Effector memory CD4-positive, alpha-beta T cell (primary cell): Measurements from ENCODE around the gene CXorf65.

Source experiments
- DNase-seq, 3 donors: peaks; one replicate each; pipeline ENCODE4 v3.0.0-alpha.2; 2020
- H3K27ac ChIP-seq: 2 replicates; pipeline ENCODE4 v1.7.0; 2013; ENCODE audit warnings: mild to moderate bottlenecking, low read length, moderate library complexity; ENCODE audit not compliant: insufficient read depth, poor library complexity, severe bottlenecking
- H3K27me3 ChIP-seq: replicated peaks from 2 replicates; pipeline ENCODE4 v1.7.0; 2013; ENCODE audit warnings: mild to moderate bottlenecking, low read length; ENCODE audit not compliant: insufficient read depth, control insufficient read depth, poor library complexity, severe bottlenecking
- H3K36me3 ChIP-seq: 2 replicates; pipeline ENCODE4 v1.7.0; 2013; ENCODE audit warnings: mild to moderate bottlenecking, low read length, moderate library complexity; ENCODE audit not compliant: control insufficient read depth, insufficient read depth
- H3K4me1 ChIP-seq: 2 replicates; pipeline ENCODE4 v1.7.0; 2013; ENCODE audit warnings: low read length, mild to moderate bottlenecking; ENCODE audit not compliant: control insufficient read depth, insufficient read depth, poor library complexity, severe bottlenecking
- H3K4me3 ChIP-seq: 2 replicates; pipeline ENCODE4 v1.7.0; 2013; ENCODE audit warnings: low read length, low read depth, mild to moderate bottlenecking; ENCODE audit not compliant: insufficient read depth, poor library complexity, severe bottlenecking
- H3K9me3 ChIP-seq: 2 replicates; pipeline ENCODE4 v1.7.0; 2013; ENCODE audit warnings: mild to moderate bottlenecking, low read length, moderate library complexity; ENCODE audit not compliant: control insufficient read depth

CXorf65 gene

GRCh38 chrX:71107762-71108360 lies 1.3 kb upstream of the CXorf65 start:
- peak in 2 of 3 donors; percentile 18 to 34 for DNase-seq
- peak overlapping the region; percentile 61 for H3K4me3 ChIP-seq
- no peaks in the 10 kb centered on the region for H3K9me3 ChIP-seq
- peaks cover 67% of the 10 kb centered on the region for H3K4me1 ChIP-seq
- H3K36me3 ChIP-seq: peaks cover 13% of the 10 kb centered on the region
- peak overlapping the region; percentile 96 for H3K27ac ChIP-seq
- H3K27me3 ChIP-seq: no peaks in the 10 kb centered on the region

GRCh38 chrX:71107245-71107644 lies 705 bp upstream of the CXorf65 start:
- Histone ChIP-seq H3K27me3 (no peaks in the 10 kb centered on the region), H3K4me1 (peaks cover 65% of the 10 kb centered on the region), H3K27ac (peak overlapping the region; percentile 96), H3K4me3 (no peak overlapping the region), H3K9me3 (no peaks in the 10 kb centered on the region), H3K36me3 (peaks cover 13% of the 10 kb centered on the region)
- DNase-seq: no peak

DNA sequence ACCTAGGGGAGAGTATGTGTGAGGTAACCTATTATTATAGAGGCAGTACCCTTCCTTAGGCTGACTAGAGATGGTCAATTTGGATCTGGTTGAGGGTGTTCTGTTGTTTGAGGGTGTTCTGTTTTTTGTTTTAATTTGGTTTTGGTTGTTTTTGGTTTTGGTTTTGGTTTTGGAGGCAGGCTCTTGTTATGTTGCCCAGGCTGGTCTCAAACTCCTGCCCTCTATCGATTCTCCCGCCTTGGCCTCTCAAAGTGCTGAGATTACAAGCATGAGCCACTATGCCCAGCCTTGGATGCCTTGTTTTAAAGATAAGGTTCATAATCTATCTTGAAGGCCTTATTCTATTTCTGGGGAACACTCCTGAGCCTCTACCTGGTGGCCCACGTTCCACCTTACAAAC lies 912 bp downstream of the CXorf65 start:
- H3K4me1 ChIP-seq: peaks cover 61% of the 10 kb centered on the region
- H3K27ac ChIP-seq: peak overlapping the region; percentile 60
- no peaks in the 10 kb centered on the region for H3K27me3 ChIP-seq
- no peak overlapping the region for H3K4me3 ChIP-seq
- H3K9me3 ChIP-seq: no peaks in the 10 kb centered on the region
- no peak for DNase-seq
- peaks cover 13% of the 10 kb centered on the region for H3K36me3 ChIP-seq

DNA sequence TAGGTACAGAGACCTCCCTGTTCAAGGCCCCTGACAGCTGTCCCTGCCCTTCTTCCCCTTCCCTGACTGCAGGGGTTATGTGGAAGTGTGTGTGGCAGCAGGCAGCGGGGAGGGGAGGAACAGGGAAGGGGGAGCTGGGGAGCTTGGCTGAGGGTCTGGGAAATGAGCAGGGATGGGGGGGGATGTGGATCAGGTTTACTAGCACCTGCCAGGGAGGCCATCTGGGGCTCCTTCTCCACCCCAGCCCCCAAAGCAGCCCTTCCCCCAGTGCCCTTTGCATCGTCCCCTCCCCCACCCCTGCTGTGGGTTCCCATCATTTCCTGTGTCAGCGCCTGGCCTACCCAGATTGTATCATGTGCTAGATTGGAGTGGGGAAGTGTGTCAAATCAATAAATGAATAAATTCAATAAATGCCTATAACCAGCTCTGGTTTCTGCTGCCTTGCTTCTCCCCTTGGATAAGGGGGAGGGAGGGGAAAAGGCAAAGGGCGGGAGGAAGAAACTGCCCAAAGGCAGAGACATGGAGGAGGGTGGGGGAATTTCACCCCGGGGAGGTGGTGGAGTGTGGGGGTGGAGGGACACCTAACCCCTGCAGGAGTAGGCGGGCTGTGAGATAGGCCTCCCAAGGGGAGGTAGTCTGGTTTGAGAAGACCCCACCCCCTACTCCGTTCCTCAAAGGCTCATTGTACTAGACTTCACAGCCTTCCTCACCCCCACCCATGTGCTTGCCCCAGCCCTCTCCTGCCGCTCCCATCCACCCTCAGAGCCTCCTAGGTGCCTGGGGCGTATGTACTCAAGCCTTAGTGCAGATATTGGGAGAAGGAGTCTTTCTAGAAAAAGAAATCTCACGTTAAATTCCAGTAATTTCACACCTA lies 3.2 kb downstream of the CXorf65 start:
- Histone ChIP-seq H3K27ac (peak overlapping the region; percentile 73), H3K4me1 (peaks cover 56% of the 10 kb centered on the region)
- peak; percentile 25 to 51 (median 39) for DNase-seq

DNA sequence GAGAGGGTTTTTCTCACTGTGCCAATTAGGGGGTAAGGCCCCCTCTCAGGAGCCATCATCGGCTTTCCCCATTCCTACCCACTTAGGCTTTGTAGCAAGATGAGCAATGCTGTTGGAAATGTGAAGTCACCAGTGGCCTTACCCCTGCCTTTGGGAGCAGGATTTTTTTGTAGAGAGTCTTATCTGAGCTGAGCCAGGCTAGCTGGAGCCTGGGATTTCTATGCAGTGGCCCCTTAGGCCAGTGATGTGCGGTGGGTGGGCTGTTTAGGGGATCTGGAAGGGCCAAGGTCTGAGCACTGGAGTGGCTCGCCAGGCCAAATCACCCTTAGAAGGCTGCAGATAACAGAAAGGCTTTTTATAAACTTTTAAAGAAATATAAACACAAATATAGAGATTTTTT lies 4.2 kb downstream of the CXorf65 start:
- Histone ChIP-seq H3K4me3 (no peak overlapping the region), H3K27ac (peak overlapping the region; percentile 73), H3K4me1 (peaks cover 49% of the 10 kb centered on the region), H3K27me3 (no peaks in the 10 kb centered on the region), H3K9me3 (no peaks in the 10 kb centered on the region), H3K36me3 (no peaks in the 10 kb centered on the region)
- no peak for DNase-seq

More for the DNA sequence above, 3.2 kb downstream of the CXorf65 start:
- H3K9me3 ChIP-seq: no peaks in the 10 kb centered on the region
- peaks cover 7% of the 10 kb centered on the region for H3K36me3 ChIP-seq
- H3K4me3 ChIP-seq: peak overlapping the region; percentile 29
- H3K27me3 ChIP-seq: no peaks in the 10 kb centered on the region

DNA sequence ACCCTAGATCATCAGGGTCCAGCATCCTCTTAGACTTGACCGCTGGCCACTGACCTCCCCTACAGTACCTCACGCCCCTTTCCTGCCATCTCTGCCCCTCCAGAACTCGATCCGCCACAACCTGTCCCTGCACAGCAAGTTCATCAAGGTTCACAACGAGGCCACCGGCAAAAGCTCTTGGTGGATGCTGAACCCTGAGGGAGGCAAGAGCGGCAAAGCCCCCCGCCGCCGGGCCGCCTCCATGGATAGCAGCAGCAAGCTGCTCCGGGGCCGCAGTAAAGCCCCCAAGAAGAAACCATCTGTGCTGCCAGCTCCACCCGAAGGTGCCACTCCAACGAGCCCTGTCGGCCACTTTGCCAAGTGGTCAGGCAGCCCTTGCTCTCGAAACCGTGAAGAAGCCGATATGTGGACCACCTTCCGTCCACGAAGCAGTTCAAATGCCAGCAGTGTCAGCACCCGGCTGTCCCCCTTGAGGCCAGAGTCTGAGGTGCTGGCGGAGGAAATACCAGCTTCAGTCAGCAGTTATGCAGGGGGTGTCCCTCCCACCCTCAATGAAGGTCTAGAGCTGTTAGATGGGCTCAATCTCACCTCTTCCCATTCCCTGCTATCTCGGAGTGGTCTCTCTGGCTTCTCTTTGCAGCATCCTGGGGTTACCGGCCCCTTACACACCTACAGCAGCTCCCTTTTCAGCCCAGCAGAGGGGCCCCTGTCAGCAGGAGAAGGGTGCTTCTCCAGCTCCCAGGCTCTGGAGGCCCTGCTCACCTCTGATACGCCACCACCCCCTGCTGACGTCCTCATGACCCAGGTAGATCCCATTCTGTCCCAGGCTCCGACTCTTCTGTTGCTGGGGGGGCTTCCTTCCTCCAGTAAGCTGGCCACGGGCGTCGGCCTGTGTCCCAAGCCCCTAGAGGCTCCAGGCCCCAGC lies 5.7 kb downstream of the CXorf65 start:
- Histone ChIP-seq H3K4me1 (peaks cover 47% of the 10 kb centered on the region), H3K36me3 (no peaks in the 10 kb centered on the region), H3K27ac (no peak overlapping the region), H3K9me3 (no peaks in the 10 kb centered on the region), H3K4me3 (no peak overlapping the region), H3K27me3 (no peaks in the 10 kb centered on the region)
- DNase-seq: no peak

DNA sequence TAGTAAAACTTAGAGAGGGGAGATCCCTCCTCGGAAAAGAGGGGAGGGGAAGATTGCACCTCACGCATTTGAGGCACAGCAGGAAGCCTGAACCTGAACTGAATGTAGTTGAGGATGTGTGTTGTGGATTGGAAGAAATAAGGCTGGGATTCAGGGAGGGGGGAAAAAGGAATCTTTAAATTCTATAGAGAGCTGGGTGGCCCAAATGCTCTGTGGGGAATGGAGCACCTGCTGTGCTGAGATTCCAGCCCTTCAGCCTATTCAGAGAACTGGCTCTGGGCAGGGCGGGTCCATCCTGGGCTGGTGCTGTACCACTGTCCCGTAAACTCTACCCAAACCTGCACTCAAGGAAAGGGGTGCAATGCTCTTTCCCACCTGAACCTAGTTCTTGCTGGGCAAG lies 6.8 kb downstream of the CXorf65 start:
- peaks cover 41% of the 10 kb centered on the region for H3K4me1 ChIP-seq
- H3K36me3 ChIP-seq: no peaks in the 10 kb centered on the region
- DNase-seq: no peak
- H3K9me3 ChIP-seq: no peaks in the 10 kb centered on the region
- no peak overlapping the region for H3K4me3 ChIP-seq
- H3K27ac ChIP-seq: no peak overlapping the region
- H3K27me3 ChIP-seq: no peaks in the 10 kb centered on the region

DNA sequence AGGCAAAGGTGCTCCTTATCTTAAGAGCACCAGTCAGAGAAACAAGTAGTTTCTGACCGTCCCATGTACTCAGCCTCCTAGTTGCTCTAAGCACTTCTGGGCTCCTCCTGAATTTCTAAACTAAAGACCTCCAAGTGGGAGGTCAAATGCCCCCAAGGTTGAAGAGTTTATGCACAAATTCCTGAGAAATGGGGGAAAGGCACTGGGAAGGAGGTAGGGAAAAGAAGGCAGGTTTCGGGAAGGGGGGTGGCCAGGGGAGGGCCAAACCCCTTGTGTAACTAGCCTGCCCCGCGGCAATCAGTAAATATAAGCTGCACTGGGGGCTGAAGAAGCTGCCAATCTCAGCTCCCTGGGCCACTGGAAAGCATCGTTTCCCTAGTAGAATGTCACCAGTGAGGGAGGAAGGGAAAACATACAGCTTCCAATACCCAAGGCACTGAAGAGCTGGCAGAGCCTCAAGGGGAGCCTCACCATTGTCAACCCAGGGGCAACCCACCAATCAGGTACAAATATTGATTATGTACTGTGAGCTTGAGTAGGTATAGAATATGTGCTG lies 7.5 kb downstream of the CXorf65 start:
- no peak overlapping the region for H3K27ac ChIP-seq
- H3K4me1 ChIP-seq: peaks cover 34% of the 10 kb centered on the region
- no peaks in the 10 kb centered on the region for H3K27me3 ChIP-seq
- H3K4me3 ChIP-seq: no peak overlapping the region
- no peak for DNase-seq
- no peaks in the 10 kb centered on the region for H3K36me3 ChIP-seq
- no peaks in the 10 kb centered on the region for H3K9me3 ChIP-seq

DNA sequence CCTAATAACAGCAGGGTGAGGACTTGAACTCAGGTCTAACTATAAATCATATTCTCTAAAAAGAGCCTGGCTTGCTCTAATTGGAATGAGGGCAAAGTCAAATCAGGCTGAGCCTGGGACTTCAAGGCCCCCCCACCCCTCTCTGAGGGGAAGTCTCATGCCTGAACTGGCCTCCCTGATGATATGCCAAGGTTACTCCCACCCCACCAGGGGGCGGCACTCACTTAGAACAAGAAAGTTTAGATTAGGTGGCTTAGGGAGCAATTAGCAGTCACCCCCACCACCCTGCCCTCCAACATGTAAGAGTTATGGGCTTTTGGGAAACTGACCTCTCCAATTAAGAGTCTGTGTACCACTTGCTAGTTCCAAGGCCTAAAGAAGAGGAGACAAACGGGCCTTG lies 8.2 kb downstream of the CXorf65 start:
- Histone ChIP-seq H3K27ac (peak overlapping the region; percentile 32), H3K4me1 (peaks cover 26% of the 10 kb centered on the region), H3K4me3 (no peak overlapping the region), H3K27me3 (no peaks in the 10 kb centered on the region), H3K9me3 (no peaks in the 10 kb centered on the region), H3K36me3 (no peaks in the 10 kb centered on the region)
- peak; percentile 61 to 69 (median 65) for DNase-seq
